GM12878 (cell line): ENCODE measurements around the gene DDHD1. TPM values are rescaled to one million over a fixed set of nuclear protein-coding genes. Genes with fewer than 3 reads are reported as not detected.

Experiments used
- ATAC-seq: fragments of 200-7000 bp; cut with Tn5 transposase; 3 replicates; pipeline ENCODE4 v1.9.1; 2020; ENCODE audit warnings: mild to moderate bottlenecking, moderate library complexity
- BruUV-seq: library from RNA; stranded (reverse); fragments of 400-500 nt; replicated peaks from 2 replicates; lab custom pipeline; 2021; lab: Mats Ljungman, UMichigan
- CTCF ChIA-PET: fragments of 300-600 bp; sonication (Branson Sonifier 250); formaldehyde crosslinking; extraction: SDS; loops from one replicate; lab custom pipeline; 2021; ENCODE audit warnings: inconsistent platforms; lab: Yijun Ruan, JAX
- POLR2A ChIA-PET: fragments of 350-600 bp; formaldehyde crosslinking; extraction: SDS; loops from one replicate; lab custom pipeline; 2021; ENCODE audit warnings: inconsistent platforms; lab: Charles Lee
- RAD21 ChIA-PET: fragments of 300-600 bp; sonication (Branson Sonifier 250); formaldehyde crosslinking; loops from one replicate; lab custom pipeline; 2023; ENCODE audit warnings: antibody characterized with exemption; ENCODE audit not compliant: unreplicated experiment; lab: Charles Lee
- SMC1A ChIA-PET: fragments of 300-600 bp; sonication (Branson Sonifier 250); formaldehyde crosslinking; loops from one replicate; lab custom pipeline; 2023; ENCODE audit not compliant: unreplicated experiment, uncharacterized antibody; lab: Charles Lee
- DNase-seq: peaks from one replicate; pipeline ENCODE4 v3.0.0-alpha.2; 2011; ENCODE audit warnings: low read depth, low spot score
- FAIRE-seq: peaks from 3 replicates; lab custom pipeline; 2011; peaks lifted over from hg19 to GRCh38; lab: Jason Lieb, UNC
- H2AFZ ChIP-seq: 2 replicates; pipeline ENCODE4 v1.6.0; 2011; ENCODE audit warnings: low read depth, low read length, control low read depth; ENCODE audit not compliant: control insufficient read depth
- H3K27ac ChIP-seq: 2 replicates; pipeline ENCODE4 v1.5.1; 2011; ENCODE audit warnings: control low read depth; ENCODE audit not compliant: control insufficient read depth, insufficient read depth
- H3K27me3 ChIP-seq, 2 experiments: replicated peaks in 1 of 2; 2 replicates each; pipeline versions ENCODE4 v1.6.0 to v1.6.1; 2011; ENCODE audit warnings: low read length in 1 of 2; ENCODE audit not compliant: control insufficient read depth in 2 of 2, insufficient read depth in 2 of 2
- H3K36me3 ChIP-seq, 2 experiments: 2 replicates each; pipeline ENCODE4 v1.5.1; 2011; ENCODE audit warnings: low read length in 1 of 2; ENCODE audit not compliant: control insufficient read depth in 2 of 2, insufficient read depth in 2 of 2
- H3K4me1 ChIP-seq: 2 replicates; pipeline ENCODE4 v1.6.1; 2011; ENCODE audit warnings: mild to moderate bottlenecking, low read length, moderate library complexity, mixed read lengths; ENCODE audit not compliant: control insufficient read depth, insufficient read depth
- H3K4me2 ChIP-seq: 2 replicates; pipeline ENCODE4 v1.6.0; 2011; ENCODE audit warnings: control low read depth; ENCODE audit not compliant: control insufficient read depth, insufficient read depth
- H3K4me3 ChIP-seq: fragments of 200-600 bp; sonication (generic); 2 replicates; pipeline ENCODE4 v1.5.1; 2016
- H3K79me2 ChIP-seq: 2 replicates; pipeline ENCODE4 v1.6.0; 2011; ENCODE audit warnings: low read length; ENCODE audit not compliant: control insufficient read depth, insufficient read depth
- H3K9ac ChIP-seq: 2 replicates; pipeline ENCODE4 v1.8.0; 2011; ENCODE audit warnings: low read length, control low read depth, mixed read lengths; ENCODE audit not compliant: control insufficient read depth, insufficient read depth
- H3K9me3 ChIP-seq: replicated peaks from 3 replicates; pipeline ENCODE4 v1.5.1; 2011; ENCODE audit warnings: mild to moderate bottlenecking, low read length; ENCODE audit not compliant: control insufficient read depth, insufficient read depth
- H4K20me1 ChIP-seq: 2 replicates; pipeline ENCODE4 v1.6.0; 2011; ENCODE audit not compliant: control insufficient read depth, insufficient read depth
- SPI1 ChIP-seq: IDR thresholded peaks from 2 replicates; pipeline ENCODE4 v1.6.1; 2011; ENCODE audit warnings: low read depth, mild to moderate bottlenecking, low read length, moderate library complexity, borderline replicate concordance; ENCODE audit not compliant: insufficient read depth
- WGBS: methylation state at CpG from one replicate; pipeline ENCODE4 v1.1.6; 2016; ENCODE audit warnings: low lambda C conversion rate; ENCODE audit not compliant: insufficient replicate concordance, insufficient coverage; ENCODE audit errors: missing lambda C conversion rate; 5-methylcytosine and 5-hydroxymethylcytosine counted together
- in situ Hi-C: fragments of 300-500 bp; cut with MboI; formaldehyde crosslinking; loops from 9 replicates; pipeline ENCODE4 v1.14.3; 2018; ENCODE audit warnings: mixed read lengths
- intact Hi-C: fragments of 100-400 bp; cut with micrococcal nuclease; formaldehyde crosslinking; loops from one replicate; pipeline ENCODE4 v1.14.2; 2022; ENCODE audit not compliant: unreplicated experiment
- polyA plus RNA-seq, 11 experiments: library from polyadenylated mRNA; depleted of rRNA in 4 of 11; unstranded in 6 of 11; stranded (reverse) in 5 of 11; fragments of >200 nt; fragmentation: Nextera tagmentation in 4 of 11; fragmentation: Illumina TruSeq in 1 of 11; extraction: Ambion mirVana in 4 of 11; extraction: Trizol in 1 of 11; gene quantifications; 1 replicate in 1 of 11; 2 replicates in 10 of 11; pipeline versions ENCODE4 v1.2.1 to v1.2.3, GENCODE V29; 2011 to 2016; ENCODE audit warnings: inconsistent platforms in 2 of 11, missing spikeins in 2 of 11, low read depth in 1 of 11
- total RNA-seq, 4 experiments: library from RNA; depleted of rRNA in 3 of 4; stranded (reverse); fragments of >200 nt in 3 of 4; fragmentation: Illumina TruSeq in 1 of 4; extraction: Trizol in 1 of 4; gene quantifications; 2 replicates each; pipeline versions ENCODE4 v1.2.1 to v1.2.3, GENCODE V29; 2013 to 2021
- TF ChIP-seq, protein P1 (sequence below): fragments of 450-650 bp; IDR thresholded peaks from 2 replicates; pipeline ENCODE4 v1.6.1; 2017; ENCODE audit warnings: mild to moderate bottlenecking, moderate library complexity

DDHD1 gene
- total and polyA plus RNA-seq, 10 of the 15 experiments (the other 5 are each of a cell fraction or from before 2014, with no cell fraction given), result 7.7 to 52.3 (median 28.5) TPM

DNA sequence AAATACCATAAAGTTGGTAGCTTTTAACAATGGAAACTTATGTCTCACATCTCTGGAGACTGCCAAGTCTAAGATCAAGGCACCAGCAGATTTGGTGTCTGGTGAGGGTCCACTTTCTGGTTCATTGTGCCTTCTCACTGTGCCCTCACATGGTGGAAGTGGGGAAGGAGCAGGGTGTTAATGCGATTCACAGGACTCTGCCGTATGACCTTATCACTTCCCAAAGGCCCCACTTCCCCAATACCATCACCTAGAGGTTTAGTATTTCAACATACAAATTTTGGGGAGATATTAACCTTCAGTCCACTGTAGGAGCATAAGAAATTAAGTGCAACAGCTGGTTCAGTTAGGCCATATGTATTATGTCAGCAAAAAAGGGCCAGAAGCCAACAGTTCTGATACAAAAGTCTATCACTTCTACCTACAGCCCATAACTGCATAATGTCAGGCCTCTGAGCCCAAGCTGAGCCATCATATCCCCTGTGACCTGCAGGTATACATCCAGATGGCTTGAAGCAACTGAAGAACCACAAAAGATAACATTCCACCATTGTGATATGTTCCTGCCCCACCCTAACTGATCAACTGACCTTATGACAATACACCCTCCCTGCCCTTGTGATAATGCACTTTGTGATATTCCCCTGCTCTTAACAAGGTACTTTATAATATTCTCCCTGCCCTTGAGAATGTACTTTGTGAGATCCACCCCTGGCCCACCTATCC is 24.7 kb downstream of the DDHD1 start:
- ChIA-PET POLR2A (no interaction called here), CTCF (no interaction called here), SMC1A (interaction anchor here (1.7 to 2.0 kb wide), 2 partner anchors 11 to 17 kb away, joined by 8 to 17 read pairs; no protein-coding TSS in a partner anchor), RAD21 (no interaction called here)
- no peak overlapping the region for H3K9ac ChIP-seq
- no peak for FAIRE-seq
- H3K4me1 ChIP-seq, result peaks cover 4% of the 10 kb centered on the region
- BruUV-seq, result no TSS peak
- peaks cover 16% of the 10 kb centered on the region for H3K9me3 ChIP-seq
- in situ Hi-C loops (no loop called here), intact Hi-C loops (no loop called here)
- TF ChIP-seq, protein P1, sequence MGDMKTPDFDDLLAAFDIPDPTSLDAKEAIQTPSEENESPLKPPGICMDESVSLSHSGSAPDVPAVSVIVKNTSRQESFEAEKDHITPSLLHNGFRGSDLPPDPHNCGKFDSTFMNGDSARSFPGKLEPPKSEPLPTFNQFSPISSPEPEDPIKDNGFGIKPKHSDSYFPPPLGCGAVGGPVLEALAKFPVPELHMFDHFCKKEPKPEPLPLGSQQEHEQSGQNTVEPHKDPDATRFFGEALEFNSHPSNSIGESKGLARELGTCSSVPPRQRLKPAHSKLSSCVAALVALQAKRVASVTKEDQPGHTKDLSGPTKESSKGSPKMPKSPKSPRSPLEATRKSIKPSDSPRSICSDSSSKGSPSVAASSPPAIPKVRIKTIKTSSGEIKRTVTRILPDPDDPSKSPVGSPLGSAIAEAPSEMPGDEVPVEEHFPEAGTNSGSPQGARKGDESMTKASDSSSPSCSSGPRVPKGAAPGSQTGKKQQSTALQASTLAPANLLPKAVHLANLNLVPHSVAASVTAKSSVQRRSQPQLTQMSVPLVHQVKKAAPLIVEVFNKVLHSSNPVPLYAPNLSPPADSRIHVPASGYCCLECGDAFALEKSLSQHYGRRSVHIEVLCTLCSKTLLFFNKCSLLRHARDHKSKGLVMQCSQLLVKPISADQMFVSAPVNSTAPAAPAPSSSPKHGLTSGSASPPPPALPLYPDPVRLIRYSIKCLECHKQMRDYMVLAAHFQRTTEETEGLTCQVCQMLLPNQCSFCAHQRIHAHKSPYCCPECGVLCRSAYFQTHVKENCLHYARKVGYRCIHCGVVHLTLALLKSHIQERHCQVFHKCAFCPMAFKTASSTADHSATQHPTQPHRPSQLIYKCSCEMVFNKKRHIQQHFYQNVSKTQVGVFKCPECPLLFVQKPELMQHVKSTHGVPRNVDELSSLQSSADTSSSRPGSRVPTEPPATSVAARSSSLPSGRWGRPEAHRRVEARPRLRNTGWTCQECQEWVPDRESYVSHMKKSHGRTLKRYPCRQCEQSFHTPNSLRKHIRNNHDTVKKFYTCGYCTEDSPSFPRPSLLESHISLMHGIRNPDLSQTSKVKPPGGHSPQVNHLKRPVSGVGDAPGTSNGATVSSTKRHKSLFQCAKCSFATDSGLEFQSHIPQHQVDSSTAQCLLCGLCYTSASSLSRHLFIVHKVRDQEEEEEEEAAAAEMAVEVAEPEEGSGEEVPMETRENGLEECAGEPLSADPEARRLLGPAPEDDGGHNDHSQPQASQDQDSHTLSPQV, result no peak
- TF ChIP-seq SPI1, result 0 out of 2 replicates have a peak, but pooled peaks have one; percentile 6
- peak; percentile 25 for ATAC-seq
- no peak overlapping the region for H3K4me3 ChIP-seq
- peaks cover 76% of the 10 kb centered on the region for H3K79me2 ChIP-seq
- no peak overlapping the region for H3K4me2 ChIP-seq
- peak overlapping the region; percentile 31; the same call in 1 of the 2 replicates for H3K27ac ChIP-seq
- no peak for DNase-seq
- WGBS, result 100% methylated on average over 2 of the region's 2 CpGs
- H4K20me1 ChIP-seq, result no peaks in the 10 kb centered on the region
- no peaks in the 10 kb centered on the region for H3K27me3 ChIP-seq
- H3K36me3 ChIP-seq, result no peaks in the 10 kb centered on the region; a peak in 2 of 4 replicates
- no peak overlapping the region for H2AFZ ChIP-seq
